Sigmoid colon (tissue), 4 donors: ENCODE results near the gene PQBP1.

Experiments used
- CTCF ChIP-seq, 4 experiments: fragments of 450-650 bp in 3 of 4; fragments of 200-600 bp in 1 of 4; IDR thresholded peaks; one replicate each; pipeline ENCODE4 v1.5.1; 2016 to 2019; ENCODE audit warnings: antibody characterized with exemption in 4 of 4, mild to moderate bottlenecking in 3 of 4, moderate library complexity in 2 of 4
- POLR2AphosphoS5 ChIP-seq, 4 donors: sonication (generic); formaldehyde crosslinking; IDR thresholded peaks; one replicate each; pipeline ENCODE4 v1.6.1; 2017; ENCODE audit warnings: antibody characterized with exemption in 4 of 4

DNA sequence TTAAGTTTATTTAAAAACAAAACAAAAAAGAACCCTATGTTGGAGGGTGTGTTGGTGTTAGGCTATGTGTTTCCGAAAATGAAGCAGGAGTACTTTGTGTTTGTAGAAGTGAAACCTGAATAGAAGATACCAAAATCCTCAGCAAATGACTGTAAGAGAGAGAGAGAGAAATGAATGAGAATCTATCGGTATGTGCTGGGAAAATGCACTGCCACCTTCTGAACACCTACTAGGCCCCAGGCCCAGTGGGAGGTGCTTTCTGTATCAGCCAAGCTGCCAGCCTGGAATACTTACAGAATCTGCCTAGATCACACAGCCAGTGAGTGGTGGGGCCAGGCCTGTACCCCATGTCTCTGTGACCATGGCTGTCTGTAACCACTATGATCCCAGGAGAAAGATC is 36.0 kb downstream of the PQBP1 start:
- TF ChIP-seq CTCF (IDR thresholded peaks at IDR 0.05) (no peak), POLR2AphosphoS5 (IDR thresholded peaks at IDR 0.05) (no peak)
